GM12878 (cell line): ENCODE measurements around the gene LILRB1. TPM values are rescaled to one million over a fixed set of nuclear protein-coding genes. Genes with fewer than 3 reads are reported as not detected.

Source experiments
- ATAC-seq: fragments of 200-7000 bp; cut with Tn5 transposase; 3 replicates; pipeline ENCODE4 v1.9.1; 2020; ENCODE audit warnings: mild to moderate bottlenecking, moderate library complexity
- BruUV-seq: library from RNA; stranded (reverse); fragments of 400-500 nt; replicated peaks from 2 replicates; lab custom pipeline; 2021; lab: Mats Ljungman, UMichigan
- CTCF ChIA-PET: fragments of 300-600 bp; sonication (Branson Sonifier 250); formaldehyde crosslinking; extraction: SDS; loops from one replicate; lab custom pipeline; 2021; ENCODE audit warnings: inconsistent platforms; lab: Yijun Ruan, JAX
- POLR2A ChIA-PET: fragments of 350-600 bp; formaldehyde crosslinking; extraction: SDS; loops from one replicate; lab custom pipeline; 2021; ENCODE audit warnings: inconsistent platforms; lab: Charles Lee
- RAD21 ChIA-PET: fragments of 300-600 bp; sonication (Branson Sonifier 250); formaldehyde crosslinking; loops from one replicate; lab custom pipeline; 2023; ENCODE audit warnings: antibody characterized with exemption; ENCODE audit not compliant: unreplicated experiment; lab: Charles Lee
- SMC1A ChIA-PET: fragments of 300-600 bp; sonication (Branson Sonifier 250); formaldehyde crosslinking; loops from one replicate; lab custom pipeline; 2023; ENCODE audit not compliant: unreplicated experiment, uncharacterized antibody; lab: Charles Lee
- DNase-seq: peaks from one replicate; pipeline ENCODE4 v3.0.0-alpha.2; 2011; ENCODE audit warnings: low read depth, low spot score
- FAIRE-seq: peaks from 3 replicates; lab custom pipeline; 2011; peaks lifted over from hg19 to GRCh38; lab: Jason Lieb, UNC
- H2AFZ ChIP-seq: 2 replicates; pipeline ENCODE4 v1.6.0; 2011; ENCODE audit warnings: low read depth, low read length, control low read depth; ENCODE audit not compliant: control insufficient read depth
- H3K27ac ChIP-seq: 2 replicates; pipeline ENCODE4 v1.5.1; 2011; ENCODE audit warnings: control low read depth; ENCODE audit not compliant: control insufficient read depth, insufficient read depth
- H3K27me3 ChIP-seq, 2 experiments: replicated peaks in 1 of 2; 2 replicates each; pipeline versions ENCODE4 v1.6.0 to v1.6.1; 2011; ENCODE audit warnings: low read length in 1 of 2; ENCODE audit not compliant: control insufficient read depth in 2 of 2, insufficient read depth in 2 of 2
- H3K36me3 ChIP-seq, 2 experiments: 2 replicates each; pipeline ENCODE4 v1.5.1; 2011; ENCODE audit warnings: low read length in 1 of 2; ENCODE audit not compliant: control insufficient read depth in 2 of 2, insufficient read depth in 2 of 2
- H3K4me1 ChIP-seq: 2 replicates; pipeline ENCODE4 v1.6.1; 2011; ENCODE audit warnings: mild to moderate bottlenecking, low read length, moderate library complexity, mixed read lengths; ENCODE audit not compliant: control insufficient read depth, insufficient read depth
- H3K4me2 ChIP-seq: 2 replicates; pipeline ENCODE4 v1.6.0; 2011; ENCODE audit warnings: control low read depth; ENCODE audit not compliant: control insufficient read depth, insufficient read depth
- H3K4me3 ChIP-seq: fragments of 200-600 bp; sonication (generic); 2 replicates; pipeline ENCODE4 v1.5.1; 2016
- H3K79me2 ChIP-seq: 2 replicates; pipeline ENCODE4 v1.6.0; 2011; ENCODE audit warnings: low read length; ENCODE audit not compliant: control insufficient read depth, insufficient read depth
- H3K9ac ChIP-seq: 2 replicates; pipeline ENCODE4 v1.8.0; 2011; ENCODE audit warnings: low read length, control low read depth, mixed read lengths; ENCODE audit not compliant: control insufficient read depth, insufficient read depth
- H3K9me3 ChIP-seq: replicated peaks from 3 replicates; pipeline ENCODE4 v1.5.1; 2011; ENCODE audit warnings: mild to moderate bottlenecking, low read length; ENCODE audit not compliant: control insufficient read depth, insufficient read depth
- H4K20me1 ChIP-seq: 2 replicates; pipeline ENCODE4 v1.6.0; 2011; ENCODE audit not compliant: control insufficient read depth, insufficient read depth
- ATF7 ChIP-seq: fragments of 450-650 bp; IDR thresholded peaks from 2 replicates; pipeline ENCODE4 v1.6.1; 2016; ENCODE audit warnings: low read depth, mild to moderate bottlenecking
- BRCA1 ChIP-seq: IDR thresholded peaks from 2 replicates; pipeline ENCODE4 v1.6.1; 2011; ENCODE audit warnings: low read depth, low read length, improper control_type of control experiment
- ESRRA ChIP-seq: IDR thresholded peaks from 2 replicates; pipeline ENCODE4 v1.6.1; 2012; ENCODE audit warnings: mild to moderate bottlenecking, low read length, improper control_type of control experiment
- JUNB ChIP-seq: IDR thresholded peaks from 2 replicates; pipeline ENCODE4 v1.6.1; 2016; ENCODE audit warnings: antibody characterized with exemption, mild to moderate bottlenecking
- KAT2A ChIP-seq: conservative IDR thresholded peaks from 2 replicates; pipeline ENCODE4 v1.6.1; 2011; ENCODE audit warnings: low read depth, low read length; ENCODE audit not compliant: control insufficient read depth
- KDM1A ChIP-seq: fragments of 200-600 bp; sonication (generic); IDR thresholded peaks from 2 replicates; pipeline ENCODE4 v1.6.1; 2016; ENCODE audit warnings: borderline replicate concordance
- SIX5 ChIP-seq: IDR thresholded peaks from 2 replicates; pipeline ENCODE4 v1.6.1; 2011; ENCODE audit warnings: mild to moderate bottlenecking, low read depth, low read length, moderate library complexity; ENCODE audit not compliant: severe bottlenecking
- SUPT20H ChIP-seq: IDR thresholded peaks from 2 replicates; pipeline ENCODE4 v1.6.1; 2011; ENCODE audit warnings: low read depth, mild to moderate bottlenecking, low read length, moderate library complexity, borderline replicate concordance; ENCODE audit not compliant: control insufficient read depth
- TBL1XR1 ChIP-seq: IDR thresholded peaks from 2 replicates; pipeline ENCODE4 v1.6.1; 2012; ENCODE audit warnings: low read depth, low read length, improper control_type of control experiment
- TCF3 ChIP-seq: IDR thresholded peaks from 2 replicates; pipeline ENCODE4 v1.6.1; 2012; ENCODE audit warnings: low read depth, mild to moderate bottlenecking, low read length, borderline replicate concordance; ENCODE audit not compliant: insufficient read depth
- ZNF24 ChIP-seq: fragments of 450-650 bp; IDR thresholded peaks from 2 replicates; pipeline ENCODE4 v1.6.1; 2017; ENCODE audit warnings: antibody characterized with exemption, mild to moderate bottlenecking
- WGBS: methylation state at CpG from one replicate; pipeline ENCODE4 v1.1.6; 2016; ENCODE audit warnings: low lambda C conversion rate; ENCODE audit not compliant: insufficient replicate concordance, insufficient coverage; ENCODE audit errors: missing lambda C conversion rate; 5-methylcytosine and 5-hydroxymethylcytosine counted together
- in situ Hi-C: fragments of 300-500 bp; cut with MboI; formaldehyde crosslinking; loops from 9 replicates; pipeline ENCODE4 v1.14.3; 2018; ENCODE audit warnings: mixed read lengths
- intact Hi-C: fragments of 100-400 bp; cut with micrococcal nuclease; formaldehyde crosslinking; loops from one replicate; pipeline ENCODE4 v1.14.2; 2022; ENCODE audit not compliant: unreplicated experiment
- polyA plus RNA-seq, 11 experiments: library from polyadenylated mRNA; depleted of rRNA in 4 of 11; unstranded in 6 of 11; stranded (reverse) in 5 of 11; fragments of >200 nt; fragmentation: Nextera tagmentation in 4 of 11; fragmentation: Illumina TruSeq in 1 of 11; extraction: Ambion mirVana in 4 of 11; extraction: Trizol in 1 of 11; gene quantifications; 1 replicate in 1 of 11; 2 replicates in 10 of 11; pipeline versions ENCODE4 v1.2.1 to v1.2.3, GENCODE V29; 2011 to 2016; ENCODE audit warnings: inconsistent platforms in 2 of 11, missing spikeins in 2 of 11, low read depth in 1 of 11
- total RNA-seq, 4 experiments: library from RNA; depleted of rRNA in 3 of 4; stranded (reverse); fragments of >200 nt in 3 of 4; fragmentation: Illumina TruSeq in 1 of 4; extraction: Trizol in 1 of 4; gene quantifications; 2 replicates each; pipeline versions ENCODE4 v1.2.1 to v1.2.3, GENCODE V29; 2013 to 2021
- TF ChIP-seq, protein P1 (sequence below): IDR thresholded peaks from 2 replicates; pipeline ENCODE4 v1.6.1; 2011; ENCODE audit warnings: low read depth, mild to moderate bottlenecking, low read length, moderate library complexity, borderline replicate concordance; ENCODE audit errors: extremely low read depth
- TF ChIP-seq, protein P2 (sequence below): fragments of 450-650 bp; IDR thresholded peaks from 2 replicates; pipeline ENCODE4 v1.6.1; 2017; ENCODE audit warnings: low read depth, mild to moderate bottlenecking, moderate library complexity
- TF ChIP-seq, protein P3 (sequence below): fragments of 450-650 bp; IDR thresholded peaks from 2 replicates; pipeline ENCODE4 v1.6.1; 2017; ENCODE audit warnings: mild to moderate bottlenecking, moderate library complexity

Gene LILRB1
- total and polyA plus RNA-seq, 10 of the 15 experiments (the other 5 are each of a cell fraction or from before 2014, with no cell fraction given) = 4.9 to 92.2 (median 50.1) TPM

DNA sequence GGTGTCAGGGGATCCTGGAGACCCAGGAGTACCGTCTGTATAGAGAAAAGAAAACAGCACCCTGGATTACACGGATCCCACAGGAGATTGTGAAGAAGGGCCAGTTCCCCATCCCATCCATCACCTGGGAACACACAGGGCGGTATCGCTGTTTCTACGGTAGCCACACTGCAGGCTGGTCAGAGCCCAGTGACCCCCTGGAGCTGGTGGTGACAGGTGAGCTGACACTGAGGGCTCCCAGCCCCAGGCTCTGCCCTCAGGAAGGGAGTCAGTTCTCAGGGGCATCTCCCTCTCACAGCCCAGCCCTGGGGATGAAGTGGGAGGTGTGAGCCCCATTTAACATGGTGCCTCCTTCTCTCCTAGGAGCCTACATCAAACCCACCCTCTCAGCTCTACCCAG is 35.5 kb upstream of the LILRB1 start:
- FAIRE-seq = no peak
- Histone ChIP-seq H2AFZ (no peak overlapping the region), H3K9ac (no peak overlapping the region), H3K9me3 (no peaks in the 10 kb centered on the region; the same call in 2 of the 3 replicates), H3K4me1 (peaks cover 7% of the 10 kb centered on the region), H3K36me3 (no peaks in the 10 kb centered on the region), H3K27me3 (peaks cover 0 to 5% of the 10 kb centered on the region in 2 experiments; a peak in 3 of 4 replicates), H3K27ac (no peak overlapping the region), H3K4me2 (no peak overlapping the region)
- intact Hi-C loops = no loop called here
- RAD21 ChIA-PET = interaction anchor here (0.6 kb wide), 1 partner anchor 25 kb away, joined by 3 read pairs; no protein-coding TSS in a partner anchor
- in situ Hi-C loops = no loop called here
- POLR2A ChIA-PET = no interaction called here
- 65% methylated on average over 5 of the region's 5 CpGs for WGBS
- BruUV-seq = no TSS peak
- SMC1A ChIA-PET = interaction anchor here (1.2 kb wide), 1 partner anchor 45 kb away, joined by 3 read pairs; no protein-coding TSS in a partner anchor
- no peak for DNase-seq
- TF ChIP-seq KDM1A = no peak
- no peak for TF ChIP-seq SUPT20H
- no peak for TF ChIP-seq BRCA1
- TF ChIP-seq JUNB = no peak
- TF ChIP-seq, protein P1, sequence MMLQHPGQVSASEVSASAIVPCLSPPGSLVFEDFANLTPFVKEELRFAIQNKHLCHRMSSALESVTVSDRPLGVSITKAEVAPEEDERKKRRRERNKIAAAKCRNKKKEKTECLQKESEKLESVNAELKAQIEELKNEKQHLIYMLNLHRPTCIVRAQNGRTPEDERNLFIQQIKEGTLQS = no peak
- no peak for TF ChIP-seq TBL1XR1
- TF ChIP-seq TCF3 = no peak
- TF ChIP-seq SIX5 = no peak
- no peak for TF ChIP-seq ATF7
- TF ChIP-seq ESRRA = no peak
- no peak for TF ChIP-seq KAT2A
- TF ChIP-seq, protein P2, sequence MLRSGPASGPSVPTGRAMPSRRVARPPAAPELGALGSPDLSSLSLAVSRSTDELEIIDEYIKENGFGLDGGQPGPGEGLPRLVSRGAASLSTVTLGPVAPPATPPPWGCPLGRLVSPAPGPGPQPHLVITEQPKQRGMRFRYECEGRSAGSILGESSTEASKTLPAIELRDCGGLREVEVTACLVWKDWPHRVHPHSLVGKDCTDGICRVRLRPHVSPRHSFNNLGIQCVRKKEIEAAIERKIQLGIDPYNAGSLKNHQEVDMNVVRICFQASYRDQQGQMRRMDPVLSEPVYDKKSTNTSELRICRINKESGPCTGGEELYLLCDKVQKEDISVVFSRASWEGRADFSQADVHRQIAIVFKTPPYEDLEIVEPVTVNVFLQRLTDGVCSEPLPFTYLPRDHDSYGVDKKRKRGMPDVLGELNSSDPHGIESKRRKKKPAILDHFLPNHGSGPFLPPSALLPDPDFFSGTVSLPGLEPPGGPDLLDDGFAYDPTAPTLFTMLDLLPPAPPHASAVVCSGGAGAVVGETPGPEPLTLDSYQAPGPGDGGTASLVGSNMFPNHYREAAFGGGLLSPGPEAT = no peak
- TF ChIP-seq, protein P3, sequence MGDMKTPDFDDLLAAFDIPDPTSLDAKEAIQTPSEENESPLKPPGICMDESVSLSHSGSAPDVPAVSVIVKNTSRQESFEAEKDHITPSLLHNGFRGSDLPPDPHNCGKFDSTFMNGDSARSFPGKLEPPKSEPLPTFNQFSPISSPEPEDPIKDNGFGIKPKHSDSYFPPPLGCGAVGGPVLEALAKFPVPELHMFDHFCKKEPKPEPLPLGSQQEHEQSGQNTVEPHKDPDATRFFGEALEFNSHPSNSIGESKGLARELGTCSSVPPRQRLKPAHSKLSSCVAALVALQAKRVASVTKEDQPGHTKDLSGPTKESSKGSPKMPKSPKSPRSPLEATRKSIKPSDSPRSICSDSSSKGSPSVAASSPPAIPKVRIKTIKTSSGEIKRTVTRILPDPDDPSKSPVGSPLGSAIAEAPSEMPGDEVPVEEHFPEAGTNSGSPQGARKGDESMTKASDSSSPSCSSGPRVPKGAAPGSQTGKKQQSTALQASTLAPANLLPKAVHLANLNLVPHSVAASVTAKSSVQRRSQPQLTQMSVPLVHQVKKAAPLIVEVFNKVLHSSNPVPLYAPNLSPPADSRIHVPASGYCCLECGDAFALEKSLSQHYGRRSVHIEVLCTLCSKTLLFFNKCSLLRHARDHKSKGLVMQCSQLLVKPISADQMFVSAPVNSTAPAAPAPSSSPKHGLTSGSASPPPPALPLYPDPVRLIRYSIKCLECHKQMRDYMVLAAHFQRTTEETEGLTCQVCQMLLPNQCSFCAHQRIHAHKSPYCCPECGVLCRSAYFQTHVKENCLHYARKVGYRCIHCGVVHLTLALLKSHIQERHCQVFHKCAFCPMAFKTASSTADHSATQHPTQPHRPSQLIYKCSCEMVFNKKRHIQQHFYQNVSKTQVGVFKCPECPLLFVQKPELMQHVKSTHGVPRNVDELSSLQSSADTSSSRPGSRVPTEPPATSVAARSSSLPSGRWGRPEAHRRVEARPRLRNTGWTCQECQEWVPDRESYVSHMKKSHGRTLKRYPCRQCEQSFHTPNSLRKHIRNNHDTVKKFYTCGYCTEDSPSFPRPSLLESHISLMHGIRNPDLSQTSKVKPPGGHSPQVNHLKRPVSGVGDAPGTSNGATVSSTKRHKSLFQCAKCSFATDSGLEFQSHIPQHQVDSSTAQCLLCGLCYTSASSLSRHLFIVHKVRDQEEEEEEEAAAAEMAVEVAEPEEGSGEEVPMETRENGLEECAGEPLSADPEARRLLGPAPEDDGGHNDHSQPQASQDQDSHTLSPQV = no peak
- no peak for TF ChIP-seq ZNF24
- TF ChIP-seq, all 136 proteins: peak for 0
- no peak overlapping the region for H3K4me3 ChIP-seq
- CTCF ChIA-PET = no interaction called here
- H3K79me2 ChIP-seq = no peaks in the 10 kb centered on the region
- H4K20me1 ChIP-seq = no peaks in the 10 kb centered on the region
- no peak for ATAC-seq
